ENCODE data around the gene TMEM45B. TPM values are rescaled to one million over a fixed set of nuclear protein-coding genes. Genes with fewer than 3 reads are reported as not detected.
A peak's percentile ranks its signal among the peaks of the same experiment; 100 is the strongest.
"Not testable (repeated sequence)": the region's sequence is repeated elsewhere in the genome, so short reads cannot be mapped to it uniquely, and the experiment has no call there.

Gene TMEM45B
- total RNA-seq, 2 experiments from 2014 or later: 4.9 to 5.8 TPM

DNA sequence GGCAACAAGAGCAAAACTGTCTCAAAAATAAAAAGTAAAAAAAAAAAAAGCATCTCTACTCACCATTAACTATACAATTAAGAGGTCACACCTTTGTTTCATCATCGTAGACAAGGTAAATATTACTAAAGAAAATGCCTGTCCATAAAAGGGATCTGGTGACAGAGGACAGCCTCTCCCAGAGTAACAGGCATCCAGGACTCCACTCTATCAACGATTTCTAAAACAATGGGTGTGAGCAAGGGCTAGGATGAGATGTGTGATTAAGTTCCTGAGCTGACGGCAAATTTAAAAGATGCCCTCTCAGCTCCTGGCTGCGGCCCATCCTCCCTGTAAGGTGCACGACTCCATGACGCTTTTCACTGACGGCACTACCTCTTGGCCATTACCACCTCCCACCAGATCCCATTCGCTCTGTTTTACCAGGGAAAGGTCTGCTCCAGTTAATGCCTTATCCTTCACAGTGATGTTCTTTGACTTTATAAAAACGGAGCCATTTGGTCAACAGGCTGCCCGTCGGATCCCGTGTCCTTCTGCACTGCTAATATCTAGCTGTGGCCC lies 2.3 kb upstream of the TMEM45B start:
- peaks cover 53% of the 10 kb centered on the region for H3K4me1 Mint-ChIP-seq (ENCODE audit: low read depth)
- no peak overlapping the region for H3K27ac Mint-ChIP-seq
- ChIA-PET CTCF (interaction anchor here (1.3 kb wide), 1 partner anchor 68 kb away, joined by 5 read pairs; no protein-coding TSS in a partner anchor), POLR2A (interaction anchor here (1.7 to 2.1 kb wide), 2 partner anchors 15 to 190 kb away, joined by 6 to 7 read pairs; partner anchors contain the start of gene PRDM10)
- peaks cover 2% of the 10 kb centered on the region for H3K27me3 Mint-ChIP-seq
- DNase-seq: no peak
- peaks cover 19% of the 10 kb centered on the region for H3K9me3 Mint-ChIP-seq
- intact Hi-C loops (cut with micrococcal nuclease): loop anchor here (5.0 to 10.0 kb wide), 2 partner anchors 84 to 501 kb away; partner anchors contain the start of genes NFRKB and ZBTB44
- peaks cover 8% of the 10 kb centered on the region for H3K36me3 Mint-ChIP-seq
- H3K4me3 Mint-ChIP-seq: peak overlapping the region; percentile 87

DNA sequence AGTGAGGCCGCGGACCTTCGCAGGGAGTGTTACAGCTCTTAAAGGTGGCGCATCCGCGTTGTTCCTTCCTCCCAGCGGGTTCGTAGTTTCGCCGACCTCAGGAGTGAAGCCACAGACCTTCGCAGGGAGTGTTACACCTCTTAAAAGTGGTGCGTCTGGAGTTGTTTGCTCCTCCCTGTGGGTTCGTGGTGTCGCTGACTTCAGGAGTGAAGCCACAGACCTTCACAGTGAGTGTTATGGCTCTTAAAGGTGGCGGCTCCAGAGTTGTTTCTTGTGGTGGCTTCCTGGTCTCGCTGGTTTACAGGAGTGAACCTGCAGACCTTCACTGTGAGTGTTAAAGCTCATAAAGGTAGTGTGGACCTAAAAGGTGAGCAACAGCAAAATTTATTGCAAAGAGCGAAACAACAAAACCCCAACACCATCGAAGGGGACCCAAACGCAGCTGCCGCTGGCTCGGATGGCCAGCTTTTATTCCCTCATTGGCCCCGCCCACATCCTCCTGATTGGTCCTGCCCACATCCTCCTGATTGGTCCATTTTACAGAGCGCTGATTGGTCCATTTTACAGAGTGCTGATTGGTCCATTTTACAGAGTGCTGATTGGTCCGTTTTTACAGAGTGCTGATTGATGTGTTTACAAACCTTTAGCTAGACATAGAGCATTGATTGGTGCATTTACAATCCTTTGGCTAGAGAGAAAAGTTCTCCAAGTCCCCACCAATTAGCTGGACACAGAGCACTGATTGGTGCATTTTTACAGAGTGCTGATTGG lies 1.2 kb upstream of the TMEM45B start:
- Mint-ChIP-seq H3K36me3 (peaks cover 6% of the 10 kb centered on the region), H3K27me3 (peaks cover 2% of the 10 kb centered on the region), H3K9me3 (peaks cover 17% of the 10 kb centered on the region), H3K4me1 (ENCODE audit: low read depth) (peaks cover 55% of the 10 kb centered on the region), H3K4me3 (peak overlapping the region; percentile 87), H3K27ac (peak overlapping the region; percentile 78)
- POLR2A ChIA-PET: interaction anchor here (1.5 to 2.1 kb wide), 3 partner anchors 13 to 189 kb away, joined by 5 to 7 read pairs (median 6); partner anchors contain the start of gene PRDM10
- intact Hi-C loops (cut with micrococcal nuclease): loop anchor here (2.0 to 10.0 kb wide), 4 partner anchors 32 to 500 kb away; partner anchors contain the start of genes APLP2, NFRKB and ZBTB44
- peak; percentile 89 for DNase-seq
- CTCF ChIA-PET: interaction anchor here (0.7 to 1.3 kb wide), 3 partner anchors 24 to 97 kb away, joined by 3 to 5 read pairs (median 3); no protein-coding TSS in a partner anchor

DNA sequence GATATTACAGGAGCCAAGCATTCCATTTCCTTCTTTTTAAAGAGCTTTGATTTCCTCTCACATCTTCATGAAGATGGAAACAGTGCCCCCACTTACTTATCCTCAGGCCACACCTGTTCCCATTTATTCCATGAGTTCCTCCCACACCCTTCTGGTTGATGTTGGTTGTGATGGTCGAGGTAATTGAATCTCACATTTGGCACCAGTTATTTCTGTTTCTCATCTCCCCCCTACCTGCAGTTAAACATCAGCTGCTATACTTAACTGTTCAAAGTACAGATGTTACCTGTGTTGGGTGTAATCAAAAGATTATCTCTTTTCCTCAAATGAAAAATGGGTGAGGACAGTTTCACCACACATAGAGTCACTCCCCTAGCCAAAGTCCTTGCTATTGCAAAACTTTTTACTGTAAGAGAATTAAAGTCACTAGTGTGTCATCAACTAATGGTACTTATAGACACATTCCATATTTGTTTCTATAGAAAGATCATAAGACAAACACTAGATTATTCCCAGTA lies 1.9 kb downstream of the TMEM45B start:
- CTCF ChIA-PET: interaction anchor here (0.7 kb wide), 1 partner anchor 38 kb away, joined by 3 read pairs; no protein-coding TSS in a partner anchor
- POLR2A ChIA-PET: no interaction called here
- Mint-ChIP-seq H3K36me3 (peaks cover 2% of the 10 kb centered on the region), H3K4me1 (ENCODE audit: low read depth) (peaks cover 41% of the 10 kb centered on the region), H3K4me3 (no peak overlapping the region), H3K9me3 (peaks cover 6% of the 10 kb centered on the region), H3K27me3 (peaks cover 2% of the 10 kb centered on the region), H3K27ac (no peak overlapping the region)
- intact Hi-C loops (cut with micrococcal nuclease): loop anchor here (2.0 to 10.0 kb wide), 2 partner anchors 185 to 497 kb away; partner anchors contain the start of genes PRDM10 and ZBTB44
- no peak for DNase-seq

DNA sequence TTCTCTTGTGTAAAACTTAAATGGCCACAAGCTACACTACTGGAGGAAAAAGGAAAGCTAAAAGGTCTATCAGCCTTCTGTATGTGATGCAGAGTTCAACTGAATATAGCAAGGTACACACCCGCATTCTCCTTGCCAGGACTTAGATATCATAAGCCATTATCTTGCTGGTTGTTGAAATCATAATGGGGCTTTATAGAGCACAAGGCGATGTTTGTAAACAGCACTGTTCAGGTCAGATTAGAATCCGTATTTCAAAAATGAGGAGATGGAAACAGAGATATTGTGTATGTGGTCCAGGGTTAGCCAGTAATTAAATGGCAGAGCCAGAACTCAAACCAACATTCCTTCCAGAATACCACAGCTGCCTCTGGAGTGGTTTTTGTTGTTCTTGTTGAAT lies 2.6 kb downstream of the TMEM45B start:
- H3K27me3 Mint-ChIP-seq, H3K9me3 Mint-ChIP-seq, H3K27ac Mint-ChIP-seq, H3K4me3 Mint-ChIP-seq, DNase-seq, H3K36me3 Mint-ChIP-seq, POLR2A ChIA-PET: not testable (repeated sequence)
- peaks cover 39% of the 10 kb centered on the region for H3K4me1 Mint-ChIP-seq (ENCODE audit: low read depth)
- CTCF ChIA-PET: interaction anchor here (0.7 to 0.9 kb wide), 2 partner anchors 39 to 314 kb away, joined by 3 read pairs; no protein-coding TSS in a partner anchor
- intact Hi-C loops (cut with micrococcal nuclease): loop anchor here (10.0 kb wide), 1 partner anchor 497 kb away; the partner anchor contains the start of gene ZBTB44

DNA sequence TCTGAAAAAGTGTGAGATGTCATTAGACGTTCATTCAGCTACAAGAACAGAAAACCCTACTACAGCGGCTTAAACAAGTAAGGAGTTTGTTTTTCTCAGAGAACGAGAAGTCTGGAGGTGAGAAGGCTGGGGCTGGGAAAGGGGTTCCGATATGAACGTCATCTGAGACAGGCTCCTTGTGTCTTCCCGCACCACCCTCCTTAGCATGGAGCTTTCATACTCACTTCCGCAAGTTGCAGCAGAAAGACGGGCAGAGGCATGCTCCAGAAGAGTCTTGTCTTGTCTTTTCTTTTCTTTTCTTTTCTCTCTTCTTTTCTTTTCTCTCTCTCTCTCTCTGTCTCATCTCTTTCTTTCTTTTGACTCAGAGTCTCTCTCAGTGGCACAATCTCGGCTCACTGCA lies 3.6 kb downstream of the TMEM45B start:
- no peak overlapping the region for H3K4me3 Mint-ChIP-seq
- H3K36me3 Mint-ChIP-seq: peaks cover 2% of the 10 kb centered on the region
- DNase-seq: no peak
- peaks cover 6% of the 10 kb centered on the region for H3K9me3 Mint-ChIP-seq
- POLR2A ChIA-PET: no interaction called here
- CTCF ChIA-PET: no interaction called here
- H3K27me3 Mint-ChIP-seq: peaks cover 2% of the 10 kb centered on the region
- H3K4me1 Mint-ChIP-seq (ENCODE audit: low read depth): peaks cover 29% of the 10 kb centered on the region
- intact Hi-C loops (cut with micrococcal nuclease): loop anchor here (10.0 kb wide), 1 partner anchor 496 kb away; the partner anchor contains the start of gene ZBTB44
- no peak overlapping the region for H3K27ac Mint-ChIP-seq

DNA sequence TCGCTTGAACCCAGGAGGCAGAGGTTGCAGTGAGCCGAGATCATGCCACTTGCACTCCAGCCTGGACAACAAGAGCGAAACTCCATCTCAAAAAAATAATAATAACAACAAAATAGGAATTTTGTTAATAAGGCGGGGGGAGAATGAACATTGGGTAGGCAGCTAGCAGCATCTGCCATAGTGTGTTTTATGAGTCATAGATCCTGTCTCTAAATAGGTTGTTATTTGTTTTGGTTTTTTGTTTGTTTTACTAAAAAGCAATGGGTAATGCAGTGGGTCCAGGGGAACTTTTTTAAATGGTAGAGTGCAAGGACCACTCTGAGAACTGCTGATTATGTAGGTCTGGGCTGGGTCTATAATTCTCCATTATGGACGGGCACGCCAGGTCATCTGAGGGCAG lies 4.6 kb downstream of the TMEM45B start:
- H3K4me3 Mint-ChIP-seq; intact Hi-C loops (cut with micrococcal nuclease); H3K27ac Mint-ChIP-seq; H3K36me3 Mint-ChIP-seq; H3K27me3 Mint-ChIP-seq; H3K9me3 Mint-ChIP-seq; POLR2A ChIA-PET; CTCF ChIA-PET; DNase-seq: not testable (repeated sequence)
- H3K4me1 Mint-ChIP-seq (ENCODE audit: low read depth): peaks cover 20% of the 10 kb centered on the region

DNA sequence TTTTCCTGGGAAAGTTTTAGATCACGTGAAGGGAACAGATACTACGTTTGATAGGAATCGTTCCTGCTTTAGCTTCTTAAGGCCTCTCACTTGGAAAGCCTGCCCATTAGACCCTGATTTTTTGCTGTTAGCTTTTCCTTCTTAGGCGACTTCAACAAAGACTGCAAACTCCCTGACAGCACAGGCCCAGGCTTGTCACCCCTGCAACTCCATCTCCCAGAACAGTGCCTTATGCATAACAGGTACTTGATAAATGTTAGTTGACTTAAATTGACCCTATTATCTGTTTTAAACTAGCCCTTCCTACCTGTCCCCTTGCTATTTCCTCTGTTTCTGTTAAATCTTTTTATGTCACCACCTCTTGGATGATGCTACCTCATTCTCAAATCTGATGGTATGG lies 7.6 kb downstream of the TMEM45B start:
- POLR2A ChIA-PET: interaction anchor here (0.5 kb wide), 1 partner anchor 113 kb away, joined by 3 read pairs; no protein-coding TSS in a partner anchor
- H3K27ac Mint-ChIP-seq; CTCF ChIA-PET; H3K9me3 Mint-ChIP-seq; DNase-seq; H3K4me3 Mint-ChIP-seq; H3K4me1 Mint-ChIP-seq (ENCODE audit: low read depth); H3K27me3 Mint-ChIP-seq; H3K36me3 Mint-ChIP-seq; intact Hi-C loops (cut with micrococcal nuclease): not testable (repeated sequence)

- H3K27ac Mint-ChIP-seq; H3K4me3 Mint-ChIP-seq; intact Hi-C loops (cut with micrococcal nuclease); H3K4me1 Mint-ChIP-seq (ENCODE audit: low read depth); CTCF ChIA-PET; H3K36me3 Mint-ChIP-seq; DNase-seq; H3K9me3 Mint-ChIP-seq; H3K27me3 Mint-ChIP-seq: not testable (repeated sequence)
- POLR2A ChIA-PET: interaction anchor here (0.5 kb wide), 1 partner anchor 113 kb away, joined by 3 read pairs; no protein-coding TSS in a partner anchor
Observed at GRCh38 chr11:129823799-129824198, 8.2 kb downstream of the TMEM45B start.

DNA sequence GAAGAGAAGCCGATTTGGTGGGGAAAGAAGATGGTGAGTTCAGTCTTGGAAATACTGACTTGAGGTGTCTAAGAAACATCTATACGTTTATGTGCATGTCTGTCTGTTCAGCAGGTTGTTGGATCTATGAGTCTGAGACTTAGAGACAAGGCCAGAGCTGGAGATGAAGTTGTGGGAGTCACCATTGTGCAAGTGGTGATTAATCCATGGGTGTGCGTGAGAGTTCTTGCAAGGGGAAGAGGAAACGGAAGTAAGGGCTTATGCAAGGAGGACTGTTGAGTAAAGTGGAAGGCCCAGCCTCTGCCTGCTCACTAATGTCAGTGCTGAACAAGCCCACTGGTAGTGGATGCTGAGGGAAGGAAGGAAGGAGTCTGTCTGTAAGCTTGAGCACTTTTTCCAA lies 9.7 kb downstream of the TMEM45B start:
- no peak overlapping the region for H3K27ac Mint-ChIP-seq
- no peak for DNase-seq
- H3K4me3 Mint-ChIP-seq: no peak overlapping the region
- H3K9me3 Mint-ChIP-seq: no peaks in the 10 kb centered on the region
- peaks cover 1% of the 10 kb centered on the region for H3K36me3 Mint-ChIP-seq
- H3K27me3 Mint-ChIP-seq: no peaks in the 10 kb centered on the region
- ChIA-PET CTCF (no interaction called here), POLR2A (no interaction called here)
- H3K4me1 Mint-ChIP-seq (ENCODE audit: low read depth): peaks cover 12% of the 10 kb centered on the region
- intact Hi-C loops (cut with micrococcal nuclease): no loop called here

- no peaks in the 10 kb centered on the region for H3K9me3 Mint-ChIP-seq
- no peak for DNase-seq
- H3K27me3 Mint-ChIP-seq: no peaks in the 10 kb centered on the region
- H3K4me3 Mint-ChIP-seq: no peak overlapping the region
- H3K27ac Mint-ChIP-seq: no peak overlapping the region
- POLR2A ChIA-PET: interaction anchor here (1.5 kb wide), 1 partner anchor 14 kb away, joined by 6 read pairs; no protein-coding TSS in a partner anchor
- CTCF ChIA-PET: no interaction called here
- peaks cover 15% of the 10 kb centered on the region for H3K4me1 Mint-ChIP-seq (ENCODE audit: low read depth)
- peaks cover 1% of the 10 kb centered on the region for H3K36me3 Mint-ChIP-seq
- intact Hi-C loops (cut with micrococcal nuclease): no loop called here
Observed at GRCh38 chr11:129828301-129828836, 12.7 kb downstream of the TMEM45B start.

DNA sequence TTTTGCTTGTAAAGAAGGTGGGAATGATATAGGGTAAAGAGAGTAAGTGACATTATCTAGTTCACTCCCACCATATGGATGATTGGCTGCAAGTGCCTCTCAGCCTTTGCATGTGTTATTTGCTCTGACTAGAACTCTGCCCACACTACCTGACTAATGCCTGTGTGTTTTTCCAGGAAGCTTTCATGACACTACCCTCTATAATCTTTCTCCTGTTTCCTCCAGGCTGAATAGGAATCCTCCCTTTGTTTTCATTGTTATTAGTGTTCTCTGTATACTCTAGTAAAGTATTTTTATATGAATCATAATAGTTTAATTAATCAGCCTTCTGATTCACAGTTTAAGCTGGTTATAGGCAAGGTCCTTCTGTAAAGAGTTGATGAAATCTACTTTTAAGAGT lies 13.8 kb downstream of the TMEM45B start:
- not testable (repeated sequence) for H3K36me3 Mint-ChIP-seq

GRCh38 chr11:129831227-129831626 lies 15.6 kb downstream of the TMEM45B start:
- CTCF ChIA-PET; intact Hi-C loops (cut with micrococcal nuclease); H3K27ac Mint-ChIP-seq; DNase-seq; H3K9me3 Mint-ChIP-seq; H3K4me3 Mint-ChIP-seq; H3K27me3 Mint-ChIP-seq; H3K36me3 Mint-ChIP-seq; POLR2A ChIA-PET: not testable (repeated sequence)
- peaks cover 20% of the 10 kb centered on the region for H3K4me1 Mint-ChIP-seq (ENCODE audit: low read depth)

More for the DNA sequence above, 13.8 kb downstream of the TMEM45B start:
- H3K4me1 Mint-ChIP-seq (ENCODE audit: low read depth): peaks cover 15% of the 10 kb centered on the region
- DNase-seq; CTCF ChIA-PET; H3K9me3 Mint-ChIP-seq; H3K4me3 Mint-ChIP-seq; H3K27ac Mint-ChIP-seq; intact Hi-C loops (cut with micrococcal nuclease); H3K27me3 Mint-ChIP-seq; POLR2A ChIA-PET: not testable (repeated sequence)
